ENCODE results near the gene CCDC106. TPM values are rescaled to one million over a fixed set of nuclear protein-coding genes. Genes with fewer than 3 reads are reported as not detected.

The CCDC106 gene
- total RNA-seq, 1 donor from 2014 or later = 20.8 TPM

DNA sequence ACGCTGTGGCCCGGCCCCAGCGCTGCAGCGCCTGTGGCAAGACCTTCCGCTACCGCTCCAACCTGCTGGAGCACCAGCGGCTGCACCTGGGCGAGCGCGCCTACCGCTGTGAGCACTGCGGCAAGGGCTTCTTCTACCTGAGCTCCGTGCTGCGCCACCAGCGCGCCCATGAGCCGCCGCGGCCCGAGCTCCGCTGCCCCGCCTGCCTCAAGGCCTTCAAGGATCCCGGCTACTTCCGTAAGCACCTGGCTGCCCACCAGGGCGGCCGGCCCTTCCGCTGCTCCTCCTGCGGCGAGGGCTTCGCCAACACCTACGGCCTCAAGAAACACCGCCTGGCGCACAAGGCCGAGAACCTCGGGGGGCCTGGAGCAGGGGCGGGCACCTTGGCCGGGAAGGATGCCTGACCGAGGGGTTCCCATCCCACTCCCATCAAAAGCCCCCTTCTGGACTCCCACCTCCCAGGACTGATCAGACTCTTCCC, 31.6 kb upstream of the CCDC106 start:
- no peaks in the 10 kb centered on the region for H3K4me1 Mint-ChIP-seq
- H3K4me3 Mint-ChIP-seq = no peak overlapping the region
- TF ChIP-seq, protein P1, sequence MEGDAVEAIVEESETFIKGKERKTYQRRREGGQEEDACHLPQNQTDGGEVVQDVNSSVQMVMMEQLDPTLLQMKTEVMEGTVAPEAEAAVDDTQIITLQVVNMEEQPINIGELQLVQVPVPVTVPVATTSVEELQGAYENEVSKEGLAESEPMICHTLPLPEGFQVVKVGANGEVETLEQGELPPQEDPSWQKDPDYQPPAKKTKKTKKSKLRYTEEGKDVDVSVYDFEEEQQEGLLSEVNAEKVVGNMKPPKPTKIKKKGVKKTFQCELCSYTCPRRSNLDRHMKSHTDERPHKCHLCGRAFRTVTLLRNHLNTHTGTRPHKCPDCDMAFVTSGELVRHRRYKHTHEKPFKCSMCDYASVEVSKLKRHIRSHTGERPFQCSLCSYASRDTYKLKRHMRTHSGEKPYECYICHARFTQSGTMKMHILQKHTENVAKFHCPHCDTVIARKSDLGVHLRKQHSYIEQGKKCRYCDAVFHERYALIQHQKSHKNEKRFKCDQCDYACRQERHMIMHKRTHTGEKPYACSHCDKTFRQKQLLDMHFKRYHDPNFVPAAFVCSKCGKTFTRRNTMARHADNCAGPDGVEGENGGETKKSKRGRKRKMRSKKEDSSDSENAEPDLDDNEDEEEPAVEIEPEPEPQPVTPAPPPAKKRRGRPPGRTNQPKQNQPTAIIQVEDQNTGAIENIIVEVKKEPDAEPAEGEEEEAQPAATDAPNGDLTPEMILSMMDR (IDR thresholded peaks at IDR 0.05; ENCODE audit: unreplicated experiment) = no peak
- H3K27ac Mint-ChIP-seq = no peak overlapping the region
- peaks cover 26% of the 10 kb centered on the region for H3K36me3 Mint-ChIP-seq
- DNase-seq (ENCODE audit: low spot score in 2 of 2, unreplicated experiment in 2 of 2) = no peak
- no peaks in the 10 kb centered on the region for H3K27me3 Mint-ChIP-seq (ENCODE audit: low read depth)
- H3K9me3 Mint-ChIP-seq = no peaks in the 10 kb centered on the region

DNA sequence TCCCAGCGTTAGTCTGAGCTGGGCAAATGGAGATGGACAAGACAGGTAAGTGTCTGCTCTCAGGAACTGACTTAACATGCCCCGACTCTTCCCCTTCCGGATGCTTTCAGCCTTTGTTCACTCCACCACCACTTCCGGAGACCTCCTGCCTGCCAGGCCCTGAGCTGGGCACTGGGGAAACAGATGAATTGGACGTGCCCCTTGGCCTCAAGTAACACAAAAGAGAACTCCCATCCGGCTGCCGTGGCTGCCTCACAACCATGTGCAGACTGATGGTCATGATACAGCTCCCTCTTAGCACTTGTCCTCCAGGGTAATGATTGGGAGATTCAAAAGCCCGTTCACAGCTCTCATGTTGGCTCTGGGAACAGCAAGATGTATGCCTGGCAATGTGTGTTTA, 30.6 kb upstream of the CCDC106 start:
- H3K27ac Mint-ChIP-seq = no peak overlapping the region
- no peaks in the 10 kb centered on the region for H3K9me3 Mint-ChIP-seq
- H3K4me3 Mint-ChIP-seq = no peak overlapping the region

DNA sequence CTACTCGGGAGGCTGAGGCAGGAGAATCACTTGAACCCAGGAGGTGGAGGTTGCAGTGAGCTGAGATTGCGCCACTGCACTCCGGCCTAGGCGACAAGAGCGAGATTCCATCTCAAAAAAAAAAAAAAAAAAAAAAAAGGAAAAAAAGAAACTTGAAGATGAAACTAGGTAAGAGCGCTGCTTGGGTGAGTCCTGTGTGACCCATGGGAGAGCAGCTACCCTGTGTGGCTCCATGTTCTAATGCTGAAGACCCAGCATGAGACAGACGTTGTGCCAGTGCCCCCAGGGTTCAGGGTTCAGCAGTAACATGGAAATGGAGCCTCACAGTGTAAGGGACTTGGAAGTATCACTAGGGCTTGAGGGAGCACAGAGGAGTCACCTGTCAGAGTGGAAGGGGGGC, 29.6 kb upstream of the CCDC106 start:
- TF ChIP-seq, protein P1 (IDR thresholded peaks at IDR 0.05; ENCODE audit: unreplicated experiment) = no peak
- no peak for DNase-seq (ENCODE audit: low spot score in 2 of 2, unreplicated experiment in 2 of 2)
- H3K27me3 Mint-ChIP-seq (ENCODE audit: low read depth) = no peaks in the 10 kb centered on the region
- peaks cover 3% of the 10 kb centered on the region for H3K4me1 Mint-ChIP-seq
- H3K27ac Mint-ChIP-seq = no peak overlapping the region
- no peak overlapping the region for H3K4me3 Mint-ChIP-seq
- no peaks in the 10 kb centered on the region for H3K9me3 Mint-ChIP-seq
- H3K36me3 Mint-ChIP-seq = peaks cover 21% of the 10 kb centered on the region

More for the DNA sequence above, 30.6 kb upstream of the CCDC106 start:
- TF ChIP-seq, protein P1 (IDR thresholded peaks at IDR 0.05; ENCODE audit: unreplicated experiment) = no peak
- peaks cover 26% of the 10 kb centered on the region for H3K36me3 Mint-ChIP-seq
- no peaks in the 10 kb centered on the region for H3K4me1 Mint-ChIP-seq
- H3K27me3 Mint-ChIP-seq (ENCODE audit: low read depth) = no peaks in the 10 kb centered on the region
- no peak for DNase-seq (ENCODE audit: low spot score in 2 of 2, unreplicated experiment in 2 of 2)

DNA sequence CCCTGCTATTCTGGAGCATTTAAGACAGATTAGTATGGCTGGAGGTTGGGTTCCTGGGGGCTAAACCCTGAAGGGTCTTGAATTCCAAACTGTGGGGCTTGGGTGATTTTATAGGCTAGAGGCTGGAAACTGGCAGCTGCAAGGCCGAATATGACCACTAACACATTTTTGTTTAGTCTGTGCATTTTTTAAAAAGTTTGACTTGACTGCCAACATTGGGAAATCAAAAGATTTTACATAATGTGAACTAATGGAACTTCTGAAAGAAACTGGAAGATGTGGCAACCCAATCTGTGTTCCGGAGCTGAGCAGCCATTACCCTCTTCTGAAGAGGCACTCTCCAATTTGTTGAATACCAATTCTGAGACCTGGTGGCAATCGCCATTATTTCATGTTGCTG, 28.7 kb upstream of the CCDC106 start:
- peaks cover 9% of the 10 kb centered on the region for H3K4me1 Mint-ChIP-seq
- H3K9me3 Mint-ChIP-seq = no peaks in the 10 kb centered on the region
- H3K27me3 Mint-ChIP-seq (ENCODE audit: low read depth) = no peaks in the 10 kb centered on the region
- DNase-seq (ENCODE audit: low spot score in 2 of 2, unreplicated experiment in 2 of 2) = no peak
- peaks cover 23% of the 10 kb centered on the region for H3K36me3 Mint-ChIP-seq
- no peak overlapping the region for H3K27ac Mint-ChIP-seq
- TF ChIP-seq, protein P1 (IDR thresholded peaks at IDR 0.05; ENCODE audit: unreplicated experiment) = no peak
- H3K4me3 Mint-ChIP-seq = no peak overlapping the region

DNA sequence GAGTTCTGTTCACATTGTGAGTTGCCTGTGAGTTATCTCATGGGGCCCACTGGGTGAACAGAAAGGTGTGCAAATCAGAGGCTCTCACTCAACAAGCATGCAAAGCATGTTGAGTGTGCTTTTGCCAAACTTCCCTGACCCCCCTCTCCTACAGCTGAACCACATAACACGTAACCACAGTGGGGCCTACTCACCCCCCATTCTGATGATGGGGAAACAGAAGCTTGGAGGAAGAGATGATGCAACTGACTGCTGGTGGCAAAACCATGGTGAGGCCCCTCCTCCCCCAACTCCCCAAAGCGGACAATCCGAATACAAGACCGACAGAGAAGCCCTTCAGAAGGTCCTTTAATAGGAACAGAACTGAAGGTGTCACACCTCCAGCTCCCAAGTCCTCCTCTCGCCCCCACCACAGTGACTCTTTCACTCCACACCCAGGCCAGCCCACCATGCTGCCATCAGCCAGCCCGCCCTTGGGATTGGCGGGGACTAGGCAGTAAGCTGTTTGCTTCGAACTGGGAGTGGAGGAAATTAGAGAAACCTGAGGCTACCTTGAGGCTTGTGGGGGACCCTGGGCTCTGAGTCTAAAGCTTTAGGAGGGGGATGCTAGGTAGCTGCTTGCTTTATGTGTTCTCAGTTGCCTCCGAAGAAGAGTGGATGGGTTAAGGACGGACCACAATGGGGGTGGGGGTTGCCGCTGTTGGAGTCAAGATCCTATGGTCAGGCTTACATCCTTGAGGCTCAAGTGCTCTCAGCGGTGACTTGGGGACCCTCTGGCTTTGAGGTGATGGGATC, 27.4 kb upstream of the CCDC106 start:
- no peak overlapping the region for H3K27ac Mint-ChIP-seq
- H3K9me3 Mint-ChIP-seq = no peaks in the 10 kb centered on the region
- TF ChIP-seq, protein P1 (IDR thresholded peaks at IDR 0.05; ENCODE audit: unreplicated experiment) = no peak
- H3K4me3 Mint-ChIP-seq = no peak overlapping the region
- H3K36me3 Mint-ChIP-seq = peaks cover 21% of the 10 kb centered on the region
- peaks cover 14% of the 10 kb centered on the region for H3K4me1 Mint-ChIP-seq
- no peaks in the 10 kb centered on the region for H3K27me3 Mint-ChIP-seq (ENCODE audit: low read depth)
- DNase-seq (ENCODE audit: low spot score in 2 of 2, unreplicated experiment in 2 of 2) = no peak
